Measurements from ENCODE around the gene MYH7. TPM values are rescaled to one million over a fixed set of nuclear protein-coding genes. Genes with fewer than 3 reads are reported as not detected.

The MYH7 gene
- total RNA-seq, 4 donors from 2014 or later, result 0.27 TPM; not detected in 3

DNA sequence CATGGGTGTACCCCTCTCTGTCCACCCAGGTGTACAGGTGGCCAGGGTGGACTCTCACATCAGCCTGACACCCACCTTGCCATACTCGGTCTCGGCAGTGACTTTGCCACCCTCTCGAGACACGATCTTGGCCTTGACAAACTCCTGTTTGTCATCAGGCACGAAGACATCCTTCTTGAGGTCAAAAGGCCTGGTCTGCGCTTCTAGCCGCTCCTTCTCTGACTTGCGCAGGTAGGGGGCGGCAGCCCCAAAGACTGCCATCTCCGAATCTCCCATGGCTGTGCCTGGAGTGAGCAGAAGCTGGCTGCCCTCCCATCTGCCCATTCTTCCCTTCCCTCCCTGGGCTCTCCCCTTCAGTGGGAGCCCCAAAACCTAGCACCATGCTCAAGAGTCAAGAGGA lies 2.0 kb downstream of the MYH7 start:
- H3K36me3 ChIP-seq, result no peaks in the 10 kb centered on the region
- H3K4me3 ChIP-seq (replicated peaks in 1 of 3), result no peak overlapping the region
- peaks cover 0 to 11% of the 10 kb centered on the region in 2 donors for H3K4me1 ChIP-seq
- H3K27me3 ChIP-seq, result no peaks in the 10 kb centered on the region
- DNase-seq, result no peak
- TF ChIP-seq POLR2A (IDR thresholded peaks at IDR 0.05), result no peak
- TF ChIP-seq, protein P1, sequence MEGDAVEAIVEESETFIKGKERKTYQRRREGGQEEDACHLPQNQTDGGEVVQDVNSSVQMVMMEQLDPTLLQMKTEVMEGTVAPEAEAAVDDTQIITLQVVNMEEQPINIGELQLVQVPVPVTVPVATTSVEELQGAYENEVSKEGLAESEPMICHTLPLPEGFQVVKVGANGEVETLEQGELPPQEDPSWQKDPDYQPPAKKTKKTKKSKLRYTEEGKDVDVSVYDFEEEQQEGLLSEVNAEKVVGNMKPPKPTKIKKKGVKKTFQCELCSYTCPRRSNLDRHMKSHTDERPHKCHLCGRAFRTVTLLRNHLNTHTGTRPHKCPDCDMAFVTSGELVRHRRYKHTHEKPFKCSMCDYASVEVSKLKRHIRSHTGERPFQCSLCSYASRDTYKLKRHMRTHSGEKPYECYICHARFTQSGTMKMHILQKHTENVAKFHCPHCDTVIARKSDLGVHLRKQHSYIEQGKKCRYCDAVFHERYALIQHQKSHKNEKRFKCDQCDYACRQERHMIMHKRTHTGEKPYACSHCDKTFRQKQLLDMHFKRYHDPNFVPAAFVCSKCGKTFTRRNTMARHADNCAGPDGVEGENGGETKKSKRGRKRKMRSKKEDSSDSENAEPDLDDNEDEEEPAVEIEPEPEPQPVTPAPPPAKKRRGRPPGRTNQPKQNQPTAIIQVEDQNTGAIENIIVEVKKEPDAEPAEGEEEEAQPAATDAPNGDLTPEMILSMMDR (IDR thresholded peaks at IDR 0.05), result no peak
- intact Hi-C loops (cut with DNase I), result no loop called here
- no peaks in the 10 kb centered on the region for H3K9me3 ChIP-seq
- WGBS, 2 donors, result 80 to 97% methylated on average over 6 to 10 of the region's 10 CpGs
- no peak overlapping the region for H3K27ac ChIP-seq

DNA sequence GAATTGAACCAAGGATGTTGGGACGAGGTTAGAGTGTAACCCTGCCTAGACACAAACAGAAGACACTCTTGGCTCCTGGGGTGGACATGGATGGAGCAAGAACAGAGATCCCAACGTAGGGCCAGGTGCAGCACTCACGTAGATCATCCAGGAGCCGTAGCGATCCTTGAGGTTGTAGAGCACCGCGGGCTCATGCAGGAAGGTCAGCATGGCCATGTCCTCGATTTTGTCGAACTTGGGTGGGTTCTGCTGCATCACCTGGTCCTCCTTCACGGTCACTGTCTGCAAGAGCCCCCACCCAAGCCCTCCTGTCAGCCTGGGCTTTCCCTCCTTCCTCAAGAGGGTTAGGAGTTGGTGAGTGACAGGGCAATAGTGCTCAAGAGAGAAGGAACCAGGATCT lies 2.5 kb downstream of the MYH7 start:
- Histone ChIP-seq H3K4me1 (peaks cover 0 to 11% of the 10 kb centered on the region in 2 donors), H3K27ac (no peak overlapping the region), H3K4me3 (replicated peaks in 1 of 3) (no peak overlapping the region), H3K36me3 (no peaks in the 10 kb centered on the region), H3K27me3 (no peaks in the 10 kb centered on the region), H3K9me3 (no peaks in the 10 kb centered on the region)
- 83 to 93% methylated on average over 10 of the region's 10 CpGs for WGBS, 2 donors
- no peak for TF ChIP-seq POLR2A (IDR thresholded peaks at IDR 0.05)
- TF ChIP-seq, protein P1 (IDR thresholded peaks at IDR 0.05), result no peak
- intact Hi-C loops (cut with DNase I), result no loop called here
- DNase-seq, result no peak

DNA sequence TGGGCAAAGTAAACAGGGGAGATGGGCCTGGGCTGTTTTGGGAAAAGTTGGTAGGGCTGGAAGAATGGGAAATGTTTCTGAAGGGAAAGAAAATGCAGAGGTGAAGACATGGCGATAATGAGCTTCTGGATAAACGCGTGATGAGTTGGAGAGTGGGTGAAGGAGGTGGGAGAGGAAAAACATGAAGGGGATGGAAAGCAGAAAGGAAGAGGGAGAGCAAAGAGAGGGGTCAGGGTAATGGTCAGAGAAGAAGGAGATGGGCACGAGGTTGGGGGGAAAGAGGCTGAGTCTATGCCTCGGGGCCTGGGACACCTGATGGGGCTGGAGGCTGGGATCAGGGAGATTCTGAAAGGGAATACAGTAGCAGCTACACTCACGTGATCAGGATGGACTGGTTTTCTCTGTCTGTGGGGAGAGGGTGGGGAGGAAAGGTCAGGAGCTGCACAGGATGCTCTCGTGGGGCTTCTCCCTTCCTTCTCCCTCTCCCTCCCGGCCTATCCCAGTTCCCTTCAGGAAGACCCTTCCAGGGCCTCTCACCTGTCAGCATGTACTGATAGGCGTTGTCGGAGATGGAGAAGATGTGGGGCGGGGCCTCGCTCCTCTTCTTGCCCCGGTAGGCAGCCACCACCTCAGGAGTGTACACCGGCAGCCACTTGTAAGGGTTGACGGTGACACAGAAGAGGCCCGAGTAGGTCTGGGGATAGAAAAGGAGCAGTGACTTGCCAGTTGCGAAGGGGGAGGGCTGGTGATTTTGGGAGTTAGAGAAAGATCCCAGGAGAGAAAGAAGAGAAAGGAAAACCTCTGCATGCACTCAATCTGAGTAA lies 3.1 kb downstream of the MYH7 start:
- no peak overlapping the region for H3K27ac ChIP-seq
- intact Hi-C loops (cut with DNase I), result no loop called here
- no peak overlapping the region for H3K4me3 ChIP-seq (replicated peaks in 1 of 3)
- no peaks in the 10 kb centered on the region for H3K36me3 ChIP-seq
- no peaks in the 10 kb centered on the region for H3K27me3 ChIP-seq
- H3K4me1 ChIP-seq, result peaks cover 0 to 11% of the 10 kb centered on the region in 2 donors
- no peak for DNase-seq
- TF ChIP-seq, protein P1 (IDR thresholded peaks at IDR 0.05), result no peak
- no peak for TF ChIP-seq POLR2A (IDR thresholded peaks at IDR 0.05)
- WGBS, 2 donors, result 66 to 70% methylated on average over 16 to 17 of the region's 17 CpGs
- H3K9me3 ChIP-seq, result no peaks in the 10 kb centered on the region

DNA sequence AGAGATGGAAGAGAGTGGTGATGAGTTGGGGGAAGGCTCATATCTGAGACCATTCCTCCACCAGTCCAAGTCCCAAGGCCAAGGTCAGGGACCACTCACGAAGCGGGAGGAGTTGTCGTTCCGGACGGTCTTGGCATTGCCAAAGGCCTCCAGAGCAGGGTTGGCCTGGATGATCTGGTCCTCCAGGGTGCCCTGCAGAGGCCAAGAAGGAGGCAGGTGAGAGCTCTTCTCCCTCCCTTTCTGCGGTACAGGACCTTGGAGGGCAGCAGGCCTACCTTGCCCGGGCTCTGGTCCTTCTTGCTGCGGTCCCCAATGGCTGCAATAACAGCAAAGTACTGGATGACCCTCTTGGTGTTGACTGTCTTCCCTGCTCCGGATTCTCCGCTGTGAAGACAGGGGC lies 4.0 kb downstream of the MYH7 start:
- TF ChIP-seq POLR2A (IDR thresholded peaks at IDR 0.05), result no peak
- TF ChIP-seq, protein P1 (IDR thresholded peaks at IDR 0.05), result no peak
- H3K27me3 ChIP-seq, result no peaks in the 10 kb centered on the region
- H3K4me3 ChIP-seq (replicated peaks in 1 of 3), result no peak overlapping the region
- intact Hi-C loops (cut with DNase I), result no loop called here
- no peak for DNase-seq
- peaks cover 0 to 4% of the 10 kb centered on the region in 2 donors for H3K4me1 ChIP-seq
- 90 to 94% methylated on average over 9 to 10 of the region's 10 CpGs for WGBS, 2 donors
- no peaks in the 10 kb centered on the region for H3K36me3 ChIP-seq
- H3K27ac ChIP-seq, result no peak overlapping the region
- H3K9me3 ChIP-seq, result no peaks in the 10 kb centered on the region

DNA sequence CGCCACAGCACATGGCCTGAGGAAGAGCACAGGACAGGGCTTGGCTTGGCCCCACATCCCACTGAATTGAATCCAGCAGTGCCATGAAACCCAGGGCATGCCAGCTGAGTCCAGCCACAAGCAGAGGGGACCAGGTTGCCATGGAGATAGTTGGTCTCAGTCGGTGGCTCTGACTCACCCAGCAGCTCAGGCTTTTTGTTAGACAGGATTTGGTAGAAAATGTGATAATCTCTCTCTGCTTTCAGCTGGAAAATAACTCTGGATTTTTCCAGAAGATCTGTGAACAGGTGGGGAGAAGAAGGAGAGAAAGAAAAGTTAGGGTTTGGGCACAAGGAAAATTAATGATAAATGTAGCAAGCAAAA lies 4.8 kb downstream of the MYH7 start:
- WGBS, 2 donors, result 47 to 50% methylated on average over 2 of the region's 2 CpGs
- TF ChIP-seq, protein P1 (IDR thresholded peaks at IDR 0.05), result no peak
- no peak for TF ChIP-seq POLR2A (IDR thresholded peaks at IDR 0.05)
- Histone ChIP-seq H3K4me1 (no peaks in the 10 kb centered on the region), H3K27ac (no peak overlapping the region), H3K4me3 (replicated peaks in 1 of 3) (no peak overlapping the region), H3K9me3 (no peaks in the 10 kb centered on the region), H3K27me3 (no peaks in the 10 kb centered on the region), H3K36me3 (no peaks in the 10 kb centered on the region)
- intact Hi-C loops (cut with DNase I), result no loop called here
- DNase-seq, result no peak

Data from thyroid gland (tissue), 4 donors.